ENCODE measurements around the gene LRRC4C. TPM values are rescaled to one million over a fixed set of nuclear protein-coding genes. Genes with fewer than 3 reads are reported as not detected.

Gene LRRC4C
- total and polyA plus RNA-seq, 4 donors = 0.10 to 0.93 (median 0.30) TPM

GRCh38 chr11:41458154-41458553 is 1.3 kb downstream of the LRRC4C start:
- Histone ChIP-seq H3K4me1 (ENCODE audit: control insufficient read depth in 4 of 4, insufficient read depth in 4 of 4, low read length in 3 of 4) (no peaks in the 10 kb centered on the region), H3K36me3 (ENCODE audit: control insufficient read depth in 4 of 4, insufficient read depth in 3 of 4, low read depth in 1 of 4, low read length in 3 of 4) (no peaks in the 10 kb centered on the region), H3K27me3 (ENCODE audit: control insufficient read depth in 4 of 4, insufficient read depth in 4 of 4, low read length in 3 of 4) (peaks cover 0 to 6% (median 1%) of the 10 kb centered on the region in 4 donors), H3K9me3 (ENCODE audit: control insufficient read depth in 4 of 4, low read length in 3 of 4) (no peaks in the 10 kb centered on the region), H3K4me3 (ENCODE audit: low read depth in 1 of 3, low read length in 3 of 3) (no peak overlapping the region), H3K27ac (ENCODE audit: low read depth in 1 of 2, low read length in 2 of 2) (no peak overlapping the region), H3K9ac (ENCODE audit: low read depth in 1 of 2, low read length in 2 of 2) (no peak overlapping the region)
- 13% methylated on average over 4 of the region's 4 CpGs for WGBS
- TF ChIP-seq CTCF (IDR thresholded peaks at IDR 0.05; ENCODE audit: low read depth, low read length, missing input control) (no peak), ATF3 (IDR thresholded peaks at IDR 0.05) (no peak), REST (IDR thresholded peaks at IDR 0.05) (no peak), RAD21 (IDR thresholded peaks at IDR 0.05) (no peak), JUND (IDR thresholded peaks at IDR 0.05) (no peak), FOXA1 (IDR thresholded peaks at IDR 0.05) (no peak), HNF4G (IDR thresholded peaks at IDR 0.05) (no peak), HNF4A (conservative IDR thresholded peaks at IDR 0.05) (no peak), RXRA (IDR thresholded peaks at IDR 0.05) (no peak), SP1 (IDR thresholded peaks at IDR 0.05) (no peak), NR2F2 (IDR thresholded peaks at IDR 0.05) (no peak), YY1 (IDR thresholded peaks at IDR 0.05) (no peak), TAF1 (conservative IDR thresholded peaks at IDR 0.05) (no peak), MAX (IDR thresholded peaks at IDR 0.05) (no peak), FOXA2 (IDR thresholded peaks at IDR 0.05) (no peak), GABPA (IDR thresholded peaks at IDR 0.05 in 1 of 2, conservative IDR thresholded peaks at IDR 0.05 in 1 of 2) (no peak)
- no peak for DNase-seq (ENCODE audit: low spot score)

- Histone ChIP-seq H3K27ac (ENCODE audit: low read depth in 1 of 2, low read length in 2 of 2) (no peak overlapping the region), H3K36me3 (ENCODE audit: control insufficient read depth in 4 of 4, insufficient read depth in 3 of 4, low read depth in 1 of 4, low read length in 3 of 4) (no peaks in the 10 kb centered on the region), H3K9me3 (ENCODE audit: control insufficient read depth in 4 of 4, low read length in 3 of 4) (no peaks in the 10 kb centered on the region), H3K9ac (ENCODE audit: low read depth in 1 of 2, low read length in 2 of 2) (no peak overlapping the region), H3K4me1 (ENCODE audit: control insufficient read depth in 4 of 4, insufficient read depth in 4 of 4, low read length in 3 of 4) (no peaks in the 10 kb centered on the region), H3K27me3 (ENCODE audit: control insufficient read depth in 4 of 4, insufficient read depth in 4 of 4, low read length in 3 of 4) (peaks cover 0 to 6% (median 1%) of the 10 kb centered on the region in 4 donors), H3K4me3 (ENCODE audit: low read depth in 1 of 3, low read length in 3 of 3) (no peak overlapping the region)
- no peak for DNase-seq (ENCODE audit: low spot score)
- WGBS = 45% methylated on average over 3 of the region's 3 CpGs
- TF ChIP-seq ATF3 (IDR thresholded peaks at IDR 0.05) (no peak), JUND (IDR thresholded peaks at IDR 0.05) (no peak), YY1 (IDR thresholded peaks at IDR 0.05) (no peak), FOXA2 (IDR thresholded peaks at IDR 0.05) (no peak), MAX (IDR thresholded peaks at IDR 0.05) (no peak), FOXA1 (IDR thresholded peaks at IDR 0.05) (no peak), GABPA (IDR thresholded peaks at IDR 0.05 in 1 of 2, conservative IDR thresholded peaks at IDR 0.05 in 1 of 2) (no peak), NR2F2 (IDR thresholded peaks at IDR 0.05) (no peak), EGR1 (IDR thresholded peaks at IDR 0.05; ENCODE audit: low read depth in 2 of 2) (no peak), HNF4G (IDR thresholded peaks at IDR 0.05) (no peak), SP1 (IDR thresholded peaks at IDR 0.05) (no peak), ZBTB33 (IDR thresholded peaks at IDR 0.05) (no peak), HNF4A (conservative IDR thresholded peaks at IDR 0.05) (no peak), RXRA (IDR thresholded peaks at IDR 0.05) (no peak), CTCF (IDR thresholded peaks at IDR 0.05; ENCODE audit: low read depth, low read length, missing input control) (no peak)
Observed at GRCh38 chr11:41457216-41458014, 2.0 kb downstream of the LRRC4C start.

All from liver (tissue), 9 donors.